ENCODE data around the gene FN3K. TPM values are rescaled to one million over a fixed set of nuclear protein-coding genes. Genes with fewer than 3 reads are reported as not detected.
A peak's percentile ranks its signal among the peaks of the same experiment; 100 is the strongest.

Gene FN3K
- total and polyA plus RNA-seq, 2 of the 8 experiments (the other 6 are each of a cell fraction or from before 2014, with no cell fraction given) = 0.88 to 14.2 TPM

DNA sequence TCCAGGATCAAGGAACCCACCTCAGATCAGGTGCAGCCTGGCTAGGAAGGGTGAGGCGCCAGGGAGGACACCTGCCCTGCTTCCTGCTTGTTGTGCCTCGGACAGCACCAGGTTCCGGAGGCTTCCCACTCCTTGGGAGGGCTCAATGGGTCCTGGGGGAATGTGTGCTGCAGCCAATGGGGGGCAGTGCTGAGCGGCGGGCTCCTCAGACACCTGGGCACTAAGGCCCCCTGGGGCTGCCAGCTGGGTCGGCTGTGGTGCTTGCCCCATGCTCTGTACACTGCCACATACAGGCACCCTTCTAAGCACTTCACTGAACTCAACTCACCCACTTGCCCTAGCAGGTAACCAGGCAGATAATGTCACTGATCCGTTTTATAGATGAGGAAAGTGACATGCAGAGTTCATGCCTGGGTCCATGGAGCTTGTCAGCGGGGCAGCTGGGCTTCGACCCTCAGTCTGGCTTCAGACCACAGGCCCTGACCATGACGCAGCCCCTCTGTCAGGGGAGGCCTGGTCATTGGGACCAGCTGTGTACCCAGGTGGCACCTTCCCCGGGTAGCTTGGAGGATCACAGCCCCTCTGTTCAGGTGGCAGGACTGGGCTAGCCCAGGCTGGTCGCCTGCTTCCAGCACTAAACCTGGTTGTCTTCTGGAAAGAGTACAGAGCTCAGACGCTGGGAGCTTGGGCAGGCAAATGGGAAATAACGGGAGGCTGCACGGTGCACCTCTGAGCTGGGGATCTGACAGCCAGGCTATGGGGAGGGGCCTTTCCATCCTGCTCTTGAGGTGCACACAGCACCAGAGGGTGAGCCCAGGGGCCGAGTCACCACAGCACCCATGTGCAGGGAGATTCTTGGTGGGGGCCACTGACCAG lies 8.2 kb downstream of the FN3K start:
- no peak overlapping the region for H4K91ac ChIP-seq (replicated peaks; ENCODE audit: insufficient read length, low read length)
- H2BK15ac ChIP-seq (ENCODE audit: low read length) = no peak overlapping the region
- H2AK5ac ChIP-seq (ENCODE audit: low read depth, low read length) = no peak overlapping the region
- H2BK12ac ChIP-seq (ENCODE audit: low read depth, low read length) = no peak overlapping the region
- H2BK20ac ChIP-seq (ENCODE audit: low read length) = no peak overlapping the region
- 86% methylated on average over 16 of the region's 16 CpGs; no CpG with 5 or more reads in 1 of the 2 experiments for WGBS, 2 experiments (ENCODE audit: extremely low coverage in 1 of 2, insufficient coverage in 1 of 2, insufficient read length in 1 of 2, insufficient replicate concordance in 2 of 2, low coverage in 1 of 2, low lambda C conversion rate in 2 of 2, missing lambda C conversion rate in 1 of 2)
- CTCF ChIA-PET (ENCODE audit: partially characterized antibody) = interaction anchor here (0.8 to 2.2 kb wide), 9 partner anchors 10 to 75 kb away, joined by 3 to 9 read pairs (median 5); no protein-coding TSS in a partner anchor
- H2BK120ac ChIP-seq (replicated peaks; ENCODE audit: low read depth, low read length) = no peak overlapping the region
- peak overlapping the region; percentile 2; the same call in 1 of the 2 replicates for H4K8ac ChIP-seq (ENCODE audit: extremely low read depth, insufficient read depth, low read length)
- H3K4me3 ChIP-seq (ENCODE audit: extremely low read depth in 1 of 4, insufficient read depth in 2 of 4, low read depth in 3 of 4, low read length in 4 of 4) = no peak overlapping the region
- no peak overlapping the region for H3K56ac ChIP-seq (replicated peaks; ENCODE audit: insufficient read length, low read depth, low read length)
- no peak overlapping the region for H3K18ac ChIP-seq (ENCODE audit: extremely low read depth, low read length)
- H3K79me1 ChIP-seq (ENCODE audit: low read depth, low read length) = peaks cover 2% of the 10 kb centered on the region
- no peaks in the 10 kb centered on the region for H3K79me2 ChIP-seq (ENCODE audit: control insufficient read depth in 1 of 2, insufficient read depth in 2 of 2, low read length in 2 of 2)
- H3K4me1 ChIP-seq (replicated peaks in 1 of 4; ENCODE audit: control insufficient read depth in 3 of 4, insufficient read depth in 4 of 4, low read length in 3 of 4) = no peaks in the 10 kb centered on the region
- no peak overlapping the region for H2AFZ ChIP-seq (ENCODE audit: low read length)
- no peaks in the 10 kb centered on the region for H3K23me2 ChIP-seq (ENCODE audit: low read depth, low read length)
- POLR2A ChIA-PET (ENCODE audit: partially characterized antibody) = interaction anchor here (0.7 to 1.2 kb wide), 3 partner anchors 24 to 41 kb away, joined by 3 read pairs; no protein-coding TSS in a partner anchor
- H3K23ac ChIP-seq (ENCODE audit: insufficient read length) = no peak overlapping the region
- H3K9ac ChIP-seq (replicated peaks in 1 of 4; ENCODE audit: extremely low read depth in 1 of 4, low read depth in 3 of 4, low read length in 3 of 4) = no peak overlapping the region
- H3K36me3 ChIP-seq (ENCODE audit: control insufficient read depth in 2 of 4, insufficient read depth in 4 of 4, low read length in 3 of 4) = peaks cover 0 to 28% (median 15%) of the 10 kb centered on the region in 4 experiments; a peak in 7 of 8 replicates
- TF ChIP-seq RAD21 (IDR thresholded peaks at IDR 0.05 in 1 of 2, conservative IDR thresholded peaks at IDR 0.05 in 1 of 2; ENCODE audit: low read depth in 2 of 2, low read length in 2 of 2) (peak in 1 of 2 experiments; percentile 36; a peak in 2 of 4 replicates), CTCF (IDR thresholded peaks at IDR 0.05; ENCODE audit: control extremely low read depth in 1 of 3, insufficient read depth in 1 of 3, low read depth in 1 of 3, low read length in 3 of 3) (peak; percentile 30 to 58 (median 47); a peak in 3 of 4 replicates), GABPA (IDR thresholded peaks at IDR 0.05; ENCODE audit: borderline replicate concordance, insufficient read depth, low read length) (0 out of 2 replicates have a peak, but pooled peaks have one; percentile 20), TEAD4 (IDR thresholded peaks at IDR 0.05; ENCODE audit: low read depth, low read length) (no peak)
- no peak overlapping the region for H3K4me2 ChIP-seq (ENCODE audit: insufficient read depth in 1 of 2, low read depth in 2 of 2, low read length in 2 of 2)
- no peak overlapping the region for H3K27ac ChIP-seq (ENCODE audit: low read depth, low read length)
- peaks cover 17 to 24% of the 10 kb centered on the region in 2 experiments for H3K9me3 ChIP-seq (ENCODE audit: insufficient read depth in 2 of 2, low read depth in 1 of 2, low read length in 1 of 2)
- no peak for DNase-seq (ENCODE audit: low read depth in 1 of 2, low spot score in 2 of 2)
- H2BK5ac ChIP-seq (ENCODE audit: low read depth, low read length) = peak overlapping the region; percentile 44; the same call in 1 of the 2 replicates
- no peak overlapping the region for H3K4ac ChIP-seq (replicated peaks; ENCODE audit: insufficient read length, low read depth, low read length)
- H4K20me1 ChIP-seq (replicated peaks in 1 of 2; ENCODE audit: control insufficient read depth in 1 of 2, insufficient read depth in 2 of 2, low read length in 2 of 2) = no peaks in the 10 kb centered on the region
- no peak overlapping the region for H3K14ac ChIP-seq (ENCODE audit: insufficient read length)
- no peak overlapping the region for H4K5ac ChIP-seq (ENCODE audit: insufficient read length, low read depth, low read length)
- no peak for FAIRE-seq
- no peaks in the 10 kb centered on the region; a peak in 1 of 7 replicates for H3K27me3 ChIP-seq (replicated peaks in 1 of 4; ENCODE audit: control insufficient read depth in 3 of 4, extremely low read depth in 1 of 4, insufficient read depth in 3 of 4, low read length in 3 of 4)

Data from H1 (cell line).